Osteoblast (primary cell): Measurements from ENCODE around the gene FSTL4. TPM values are rescaled to one million over a fixed set of nuclear protein-coding genes. Genes with fewer than 3 reads are reported as not detected.

Experiments
- DNase-seq: peaks from one replicate; pipeline ENCODE4 v3.0.0; 2011; ENCODE audit warnings: low spot score, mixed read lengths; ENCODE audit not compliant: insufficient read length; ENCODE audit errors: missing footprints
- H2AFZ ChIP-seq: 2 replicates; pipeline ENCODE4 v1.6.0; 2011; ENCODE audit warnings: mild to moderate bottlenecking, low read length
- H3K27ac ChIP-seq: 2 replicates; pipeline ENCODE4 v1.5.1; 2011; ENCODE audit warnings: mild to moderate bottlenecking, low read depth, low read length, moderate library complexity
- H3K27me3 ChIP-seq: 2 replicates; pipeline ENCODE4 v1.6.0; 2012; ENCODE audit warnings: mild to moderate bottlenecking, control low read depth, inconsistent platforms, low read length, moderate library complexity; ENCODE audit not compliant: insufficient read depth
- H3K36me3 ChIP-seq: 2 replicates; pipeline ENCODE4 v1.5.1; 2011; ENCODE audit warnings: mild to moderate bottlenecking, low read length, control low read depth, moderate library complexity; ENCODE audit not compliant: insufficient read depth
- H3K4me1 ChIP-seq: 2 replicates; pipeline ENCODE4 v1.5.1; 2011; ENCODE audit warnings: mild to moderate bottlenecking, low read length, control low read depth, moderate library complexity; ENCODE audit not compliant: insufficient read depth
- H3K4me2 ChIP-seq: 2 replicates; pipeline ENCODE4 v1.6.0; 2011; ENCODE audit warnings: mild to moderate bottlenecking, low read length; ENCODE audit not compliant: insufficient read depth
- H3K4me3 ChIP-seq: fragments of 200-600 bp; sonication (generic); 3 replicates; pipeline ENCODE4 v1.5.1; 2012; ENCODE audit warnings: mild to moderate bottlenecking, low read length, inconsistent platforms; ENCODE audit not compliant: insufficient read depth
- H3K79me2 ChIP-seq: 2 replicates; pipeline ENCODE4 v1.6.0; 2012; ENCODE audit warnings: mild to moderate bottlenecking, low read length, control low read depth, inconsistent platforms; ENCODE audit not compliant: insufficient read depth
- H3K9me3 ChIP-seq: 2 replicates; pipeline ENCODE4 v1.5.1; 2011; ENCODE audit warnings: low read depth, low read length, control low read depth
- H4K20me1 ChIP-seq: 2 replicates; pipeline ENCODE4 v1.6.0; 2012; ENCODE audit warnings: mild to moderate bottlenecking, low read length, control low read depth; ENCODE audit not compliant: insufficient read depth
- CTCF ChIP-seq: IDR thresholded peaks from 2 replicates; pipeline ENCODE4 v1.5.1; 2011; ENCODE audit warnings: mild to moderate bottlenecking, low read depth, low read length, moderate library complexity; ENCODE audit errors: extremely low read depth
- total RNA-seq: library from RNA; depleted of rRNA; stranded (reverse); fragments of >200 nt; gene quantifications from 2 replicates; pipeline ENCODE4 v1.2.3, GENCODE V29; 2012

The FSTL4 gene
- total RNA-seq, 1 donor = not detected

DNA sequence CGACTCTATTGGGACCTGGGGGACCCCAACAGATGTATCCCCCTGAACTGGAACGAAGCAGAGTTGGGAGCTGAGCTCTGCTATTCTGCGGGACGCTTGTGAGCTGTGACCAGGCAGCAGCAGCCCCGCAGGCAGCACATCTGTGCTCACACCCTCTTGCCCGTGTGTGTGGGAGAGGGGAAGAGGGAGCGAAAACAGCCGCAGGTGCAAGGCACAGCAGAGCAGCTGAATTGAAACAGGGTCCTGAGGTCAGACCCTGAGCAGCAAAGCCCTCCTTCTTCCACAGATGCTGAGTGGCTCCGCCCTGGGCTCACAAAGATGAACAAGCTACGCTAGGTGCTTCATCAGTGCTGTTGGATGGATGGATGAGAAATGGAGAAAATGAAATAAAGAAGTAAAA lies 361.8 kb downstream of the FSTL4 start:
- Histone ChIP-seq H3K27ac (no peak overlapping the region), H2AFZ (no peak overlapping the region), H3K79me2 (no peaks in the 10 kb centered on the region), H3K9me3 (no peaks in the 10 kb centered on the region), H4K20me1 (no peaks in the 10 kb centered on the region), H3K4me3 (no peak overlapping the region), H3K36me3 (no peaks in the 10 kb centered on the region), H3K27me3 (peaks cover 12% of the 10 kb centered on the region), H3K4me1 (no peaks in the 10 kb centered on the region), H3K4me2 (no peak overlapping the region)
- TF ChIP-seq CTCF = no peak
- no peak for DNase-seq

GRCh38 chr5:133249593-133249992 lies 362.7 kb downstream of the FSTL4 start:
- peaks cover 12% of the 10 kb centered on the region for H3K27me3 ChIP-seq
- H3K9me3 ChIP-seq = no peaks in the 10 kb centered on the region
- H4K20me1 ChIP-seq = no peaks in the 10 kb centered on the region
- H3K4me1 ChIP-seq = no peaks in the 10 kb centered on the region
- DNase-seq = no peak
- H2AFZ ChIP-seq = no peak overlapping the region
- H3K4me3 ChIP-seq = no peak overlapping the region
- no peak overlapping the region for H3K4me2 ChIP-seq
- H3K36me3 ChIP-seq = no peaks in the 10 kb centered on the region
- no peak overlapping the region for H3K27ac ChIP-seq
- no peaks in the 10 kb centered on the region for H3K79me2 ChIP-seq
- no peak for TF ChIP-seq CTCF

DNA sequence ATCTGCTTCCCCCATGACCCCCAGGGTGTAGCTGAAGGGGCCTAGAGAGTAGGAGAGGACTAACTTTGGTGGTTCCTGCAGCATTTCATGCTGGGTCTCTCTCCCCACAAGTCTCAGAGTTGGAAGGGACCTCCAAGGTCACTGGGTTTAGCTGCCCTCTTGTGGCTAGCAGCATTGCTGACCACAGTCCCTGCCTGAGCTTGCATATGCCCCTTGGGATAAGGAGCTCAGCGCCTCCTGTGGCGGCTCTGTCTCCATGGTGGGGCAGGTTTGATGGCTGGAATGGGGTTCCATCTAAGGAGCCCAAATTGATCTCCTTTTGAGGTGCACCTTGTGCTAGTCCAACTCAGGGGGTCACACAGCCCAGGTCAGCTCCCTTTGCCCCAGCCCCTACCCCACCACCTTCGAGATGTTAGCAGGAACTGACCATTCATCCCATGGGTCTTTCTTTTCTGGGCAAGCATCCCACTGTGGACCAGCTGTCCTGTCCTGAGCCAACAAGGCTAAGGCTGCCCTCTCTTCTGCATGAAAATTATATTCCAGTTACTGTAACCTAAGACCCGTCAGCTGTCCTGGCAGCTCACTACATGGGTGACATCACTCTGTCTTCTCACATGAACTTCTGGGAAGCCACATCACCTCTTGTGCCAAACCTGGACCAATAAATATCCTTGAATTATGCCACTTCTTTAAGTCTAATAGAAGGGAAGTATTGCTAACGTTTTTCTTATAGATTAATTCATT lies 364.3 kb downstream of the FSTL4 start:
- no peak overlapping the region for H3K27ac ChIP-seq
- no peak overlapping the region for H3K4me3 ChIP-seq
- H3K36me3 ChIP-seq = no peaks in the 10 kb centered on the region
- no peak overlapping the region for H3K4me2 ChIP-seq
- peak; percentile 36 for TF ChIP-seq CTCF
- H2AFZ ChIP-seq = no peak overlapping the region
- H3K79me2 ChIP-seq = no peaks in the 10 kb centered on the region
- no peaks in the 10 kb centered on the region for H3K9me3 ChIP-seq
- DNase-seq = no peak
- H3K27me3 ChIP-seq = peaks cover 12% of the 10 kb centered on the region
- no peaks in the 10 kb centered on the region for H4K20me1 ChIP-seq
- H3K4me1 ChIP-seq = no peaks in the 10 kb centered on the region

- H3K36me3 ChIP-seq = no peaks in the 10 kb centered on the region
Measured at GRCh38 chr5:133247151-133247709, 365.1 kb downstream of the FSTL4 start.

More at GRCh38 chr5:133247151-133247709, 365.1 kb downstream of the FSTL4 start:
- H3K4me2 ChIP-seq = no peak overlapping the region
- no peaks in the 10 kb centered on the region for H3K79me2 ChIP-seq
- no peak overlapping the region for H2AFZ ChIP-seq
- H3K27me3 ChIP-seq = peaks cover 9% of the 10 kb centered on the region
- no peaks in the 10 kb centered on the region for H4K20me1 ChIP-seq
- DNase-seq = no peak
- TF ChIP-seq CTCF = no peak
- H3K4me3 ChIP-seq = no peak overlapping the region
- no peaks in the 10 kb centered on the region for H3K9me3 ChIP-seq
- no peaks in the 10 kb centered on the region for H3K4me1 ChIP-seq
- no peak overlapping the region for H3K27ac ChIP-seq
